ENCODE measurements around the gene GRAMD1B. TPM values are rescaled to one million over a fixed set of nuclear protein-coding genes. Genes with fewer than 3 reads are reported as not detected.

Gene GRAMD1B
- total RNA-seq, 4 donors from 2014 or later: 27.5 to 37.2 (median 30.6) TPM

- Histone ChIP-seq H3K36me3 (no peaks in the 10 kb centered on the region), H3K27me3 (peaks cover 0 to 24% of the 10 kb centered on the region in 2 donors), H3K4me1 (peaks cover 0 to 18% (median 2%) of the 10 kb centered on the region in 4 donors), H3K9me3 (no peaks in the 10 kb centered on the region), H3K4me3 (no peak overlapping the region), H3K27ac (no peak overlapping the region)
- no peak for DNase-seq (ENCODE audit: low spot score in 2 of 2)
- WGBS, 2 donors: 79 to 85% methylated on average over 5 of the region's 5 CpGs
- TF ChIP-seq EP300 (IDR thresholded peaks at IDR 0.05): no peak
- TF ChIP-seq CTCF (IDR thresholded peaks at IDR 0.05): no peak
- no peak for TF ChIP-seq POLR2A (IDR thresholded peaks at IDR 0.05)
Measured at GRCh38 chr11:123429336-123429735, 733 bp upstream of the GRAMD1B start.

- peak; percentile 40 to 41 for DNase-seq (ENCODE audit: low spot score in 2 of 2)
- H3K9me3 ChIP-seq: no peaks in the 10 kb centered on the region
- H3K4me3 ChIP-seq: peak overlapping the region; percentile 30 to 60 (median 44)
- 7 to 9% methylated on average over 28 to 29 of the region's 68 CpGs for WGBS, 2 donors
- peak in 1 of 2 donors; percentile 23 for TF ChIP-seq EP300 (IDR thresholded peaks at IDR 0.05)
- peak in 1 of 2 donors; percentile 14 for TF ChIP-seq POLR2A (IDR thresholded peaks at IDR 0.05)
- TF ChIP-seq CTCF (IDR thresholded peaks at IDR 0.05): no peak
- peak overlapping the region; percentile 53 to 82 (median 81) for H3K27ac ChIP-seq
- H3K36me3 ChIP-seq: no peaks in the 10 kb centered on the region
- peaks cover 0 to 18% (median 2%) of the 10 kb centered on the region in 4 donors for H3K4me1 ChIP-seq
- H3K27me3 ChIP-seq: peaks cover 0 to 24% of the 10 kb centered on the region in 2 donors
Measured at GRCh38 chr11:123430721-123431497, 840 bp downstream of the GRAMD1B start.

- DNase-seq (ENCODE audit: low spot score in 2 of 2): no peak
- H3K36me3 ChIP-seq: no peaks in the 10 kb centered on the region
- 63 to 67% methylated on average over 7 of the region's 7 CpGs for WGBS, 2 donors
- peak overlapping the region in 1 of 4 donors; percentile 81 for H3K27ac ChIP-seq
- H3K4me3 ChIP-seq: peak overlapping the region in 1 of 4 donors; percentile 55
- H3K27me3 ChIP-seq: peaks cover 0 to 24% of the 10 kb centered on the region in 2 donors
- H3K4me1 ChIP-seq: peaks cover 0 to 18% (median 2%) of the 10 kb centered on the region in 4 donors
- H3K9me3 ChIP-seq: no peaks in the 10 kb centered on the region
- TF ChIP-seq POLR2A (IDR thresholded peaks at IDR 0.05): no peak
- TF ChIP-seq CTCF (IDR thresholded peaks at IDR 0.05): no peak
- TF ChIP-seq EP300 (IDR thresholded peaks at IDR 0.05): no peak
Measured at GRCh38 chr11:123431619-123432018, 1.6 kb downstream of the GRAMD1B start.

- Histone ChIP-seq H3K27me3 (peaks cover 0 to 24% of the 10 kb centered on the region in 2 donors), H3K4me1 (peaks cover 0 to 18% (median 2%) of the 10 kb centered on the region in 4 donors), H3K36me3 (no peaks in the 10 kb centered on the region), H3K4me3 (no peak overlapping the region), H3K9me3 (no peaks in the 10 kb centered on the region), H3K27ac (no peak overlapping the region)
- TF ChIP-seq POLR2A (IDR thresholded peaks at IDR 0.05) (no peak), EP300 (IDR thresholded peaks at IDR 0.05) (no peak), CTCF (IDR thresholded peaks at IDR 0.05) (no peak)
- DNase-seq (ENCODE audit: low spot score in 2 of 2): no peak
- 69 to 77% methylated on average over 7 of the region's 7 CpGs for WGBS, 2 donors
Measured at GRCh38 chr11:123434262-123434661, 4.2 kb downstream of the GRAMD1B start.

- Histone ChIP-seq H3K4me3 (no peak overlapping the region), H3K36me3 (no peaks in the 10 kb centered on the region), H3K4me1 (peaks cover 0 to 13% (median 2%) of the 10 kb centered on the region in 4 donors), H3K27ac (no peak overlapping the region), H3K9me3 (no peaks in the 10 kb centered on the region), H3K27me3 (peaks cover 0 to 23% of the 10 kb centered on the region in 2 donors)
- TF ChIP-seq EP300 (IDR thresholded peaks at IDR 0.05): no peak
- TF ChIP-seq POLR2A (IDR thresholded peaks at IDR 0.05): no peak
- no peak for TF ChIP-seq CTCF (IDR thresholded peaks at IDR 0.05)
- WGBS, 2 donors: 64 to 70% methylated on average over 3 of the region's 3 CpGs
- DNase-seq (ENCODE audit: low spot score in 2 of 2): no peak
Measured at GRCh38 chr11:123434911-123435310, 4.8 kb downstream of the GRAMD1B start.

Data from tibial nerve (tissue), 4 donors.